ENCODE results near the gene WWOX. TPM values are rescaled to one million over a fixed set of nuclear protein-coding genes. Genes with fewer than 3 reads are reported as not detected.
"Not testable (repeated sequence)": the region's sequence is repeated elsewhere in the genome, so short reads cannot be mapped to it uniquely, and the experiment has no call there.

Gene WWOX
- total RNA-seq, 1 donor, result 24.2 TPM

GRCh38 chr16:79051313-79051712 lies 951.9 kb downstream of the WWOX start:
- no peak for TF ChIP-seq CTCF (IDR thresholded peaks at IDR 0.05; ENCODE audit: insufficient read depth, low read length)
- no peak overlapping the region for H3K4me3 ChIP-seq (ENCODE audit: low read depth, low read length)
- no peak for DNase-seq (ENCODE audit: low read depth)

GRCh38 chr16:79052198-79052597 lies 952.7 kb downstream of the WWOX start:
- not testable (repeated sequence) for H3K4me3 ChIP-seq (ENCODE audit: low read depth, low read length); DNase-seq (ENCODE audit: low read depth)

- no peak overlapping the region for H3K4me3 ChIP-seq (ENCODE audit: low read depth, low read length)
- TF ChIP-seq CTCF (IDR thresholded peaks at IDR 0.05; ENCODE audit: insufficient read depth, low read length), result no peak
- no peak for DNase-seq (ENCODE audit: low read depth)
Measured at GRCh38 chr16:79053577-79053976, 954.1 kb downstream of the WWOX start.

GRCh38 chr16:79054211-79054984 lies 954.9 kb downstream of the WWOX start:
- TF ChIP-seq CTCF (IDR thresholded peaks at IDR 0.05; ENCODE audit: insufficient read depth, low read length), result no peak
- H3K4me3 ChIP-seq (ENCODE audit: low read depth, low read length), result no peak overlapping the region

GRCh38 chr16:79055251-79055970 lies 956.0 kb downstream of the WWOX start:
- no peak for TF ChIP-seq CTCF (IDR thresholded peaks at IDR 0.05; ENCODE audit: insufficient read depth, low read length)
- DNase-seq (ENCODE audit: low read depth), result no peak
- H3K4me3 ChIP-seq (ENCODE audit: low read depth, low read length), result no peak overlapping the region

More at GRCh38 chr16:79054211-79054984, 954.9 kb downstream of the WWOX start:
- DNase-seq (ENCODE audit: low read depth), result no peak

GRCh38 chr16:79061181-79061580 lies 961.7 kb downstream of the WWOX start:
- H3K4me3 ChIP-seq (ENCODE audit: low read depth, low read length), result no peak overlapping the region
- no peak for TF ChIP-seq CTCF (IDR thresholded peaks at IDR 0.05; ENCODE audit: insufficient read depth, low read length)
- no peak for DNase-seq (ENCODE audit: low read depth)

GRCh38 chr16:79062336-79062735 lies 962.9 kb downstream of the WWOX start:
- DNase-seq (ENCODE audit: low read depth), result no peak
- H3K4me3 ChIP-seq (ENCODE audit: low read depth, low read length), result no peak overlapping the region
- no peak for TF ChIP-seq CTCF (IDR thresholded peaks at IDR 0.05; ENCODE audit: insufficient read depth, low read length)
